HL-60/S4 treated with retinoic acid at 250 ng/mL for 4 days and 3 days (cell line): ENCODE measurements around the gene HPD.

Experiments
- in situ Hi-C: fragments of 300-500 bp; cut with MboI; formaldehyde crosslinking; loops from 2 replicates; pipeline ENCODE4 v1.7.0; 2022; ENCODE audit warnings: low sequenced_read_pairs

The HPD gene

DNA sequence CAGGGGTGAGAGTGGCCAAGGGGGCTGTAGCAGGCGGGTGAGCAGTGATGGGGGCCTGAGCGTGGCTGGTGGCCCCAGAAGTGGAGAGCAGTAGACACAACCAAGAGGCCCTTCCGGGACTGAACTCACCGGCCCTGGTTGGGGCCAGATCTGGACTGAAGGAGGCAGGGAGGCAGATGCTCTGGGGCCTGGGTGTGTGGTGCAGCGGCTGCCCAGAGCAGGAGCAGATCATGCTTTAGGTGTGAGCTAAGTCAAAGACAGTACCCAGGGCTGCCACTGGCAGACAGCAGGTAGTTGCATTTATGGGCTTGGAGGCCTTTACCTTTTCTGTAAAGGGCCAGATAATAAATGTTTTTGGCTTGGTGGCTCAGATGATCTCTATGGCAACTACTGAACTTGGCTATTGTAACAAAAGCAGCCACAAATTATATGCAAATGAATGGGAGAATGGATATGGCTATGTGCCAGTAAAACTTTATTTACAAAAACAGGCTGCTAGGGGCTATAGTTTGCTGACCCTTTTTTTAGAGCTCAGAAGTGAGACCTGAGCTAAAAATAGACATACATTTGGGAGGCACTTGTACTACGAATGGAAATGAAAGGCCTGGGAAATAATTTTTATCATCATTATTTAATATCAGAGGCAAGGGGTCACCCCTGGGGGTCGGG lies 29.3 kb downstream of the HPD start:
- in situ Hi-C loops = no loop called here

- in situ Hi-C loops = no loop called here
These were observed 29.8 kb downstream of the HPD start for GRCh38 chr12:121828826-121829225.

DNA sequence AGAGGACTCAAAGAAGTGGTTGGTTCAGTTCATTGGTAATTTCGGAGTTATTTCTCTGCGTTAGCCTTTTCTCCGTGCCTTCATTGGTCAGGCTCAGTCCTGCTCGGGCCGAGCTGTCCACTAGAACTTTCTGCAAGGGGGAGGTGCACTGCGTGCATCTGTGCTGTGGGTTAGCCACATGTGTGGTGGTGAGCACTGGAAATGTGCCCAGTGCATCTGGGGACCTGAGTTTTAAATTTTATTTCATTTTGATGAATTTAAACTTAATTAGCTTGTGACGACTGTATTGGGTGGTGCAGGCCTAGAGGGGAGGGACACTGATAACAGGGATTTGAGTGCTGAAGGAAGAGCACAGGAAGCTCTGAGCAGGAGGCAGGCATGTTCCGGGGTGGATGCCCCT lies 30.4 kb downstream of the HPD start:
- in situ Hi-C loops = no loop called here

DNA sequence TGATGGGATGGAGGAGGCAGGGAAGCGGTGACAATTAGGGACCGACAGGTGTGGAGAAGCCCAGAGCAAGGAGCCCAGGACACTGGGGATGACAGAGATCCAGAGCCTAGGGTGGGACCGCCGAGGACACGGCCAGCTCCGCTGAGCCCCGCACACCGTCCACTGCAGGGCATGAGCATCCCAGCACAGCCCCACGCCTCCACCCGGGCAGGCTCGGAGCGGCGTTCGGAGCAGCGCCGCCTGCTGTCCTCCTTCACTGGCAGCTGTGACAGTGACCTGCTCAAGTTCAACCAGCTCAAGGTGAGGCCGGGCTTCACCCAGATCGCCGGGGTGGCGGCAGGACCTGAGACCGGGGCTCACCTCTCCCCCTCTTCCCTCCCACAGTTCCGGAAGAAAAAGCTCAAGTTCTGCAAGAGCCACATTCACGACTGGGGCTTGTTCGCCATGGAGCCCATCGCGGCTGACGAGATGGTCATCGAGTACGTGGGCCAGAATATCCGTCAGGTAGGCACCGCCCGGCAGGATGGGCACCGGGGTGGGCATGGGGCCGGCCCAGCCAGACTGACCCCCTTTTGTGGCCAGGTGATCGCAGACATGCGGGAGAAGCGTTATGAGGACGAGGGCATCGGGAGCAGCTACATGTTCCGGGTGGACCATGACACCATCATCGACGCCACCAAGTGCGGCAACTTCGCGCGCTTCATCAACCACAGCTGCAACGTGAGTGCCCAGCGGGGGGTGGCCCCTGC lies 31.1 kb downstream of the HPD start:
- in situ Hi-C loops = no loop called here

DNA sequence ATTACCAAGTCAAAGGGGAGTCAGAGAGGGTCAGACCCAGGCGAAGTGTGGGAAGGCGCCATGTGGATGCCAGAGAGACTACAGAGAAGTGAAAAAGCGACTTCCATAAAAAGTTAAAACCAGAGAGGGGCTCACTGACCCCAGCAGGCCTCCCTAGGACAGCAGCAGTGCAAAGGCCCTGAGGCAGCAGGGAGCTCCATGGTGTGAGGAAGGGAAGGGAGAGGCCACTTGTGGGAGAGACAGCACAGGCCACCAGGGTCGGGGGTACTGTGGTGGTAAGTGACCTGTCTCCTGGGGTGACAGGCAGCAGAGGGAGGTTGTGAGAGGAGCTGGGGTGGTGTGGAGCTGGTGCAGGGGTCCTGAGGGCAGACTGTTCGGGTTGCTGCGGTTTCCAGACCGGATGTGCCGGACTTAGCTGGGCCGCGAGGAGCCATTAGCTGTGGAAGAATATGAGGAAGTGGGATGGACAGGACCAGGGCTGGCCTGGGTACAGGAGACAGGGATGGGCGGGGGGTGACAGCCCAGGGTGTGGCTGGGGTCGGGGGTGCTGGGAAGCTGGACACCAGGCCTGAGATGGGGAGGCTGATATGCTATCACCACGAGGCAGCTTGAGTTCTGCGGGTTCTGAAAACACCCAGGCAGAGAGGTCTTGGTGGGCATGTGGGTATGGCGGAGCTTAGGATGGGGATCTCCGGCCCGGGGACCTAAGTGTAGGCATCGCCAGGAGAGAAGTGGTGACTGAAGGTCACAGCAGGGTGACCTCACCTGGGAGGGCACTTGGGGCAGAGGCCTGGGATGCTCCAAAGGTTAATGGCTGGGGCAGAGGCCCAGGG lies 32.1 kb downstream of the HPD start:
- in situ Hi-C loops = no loop called here

DNA sequence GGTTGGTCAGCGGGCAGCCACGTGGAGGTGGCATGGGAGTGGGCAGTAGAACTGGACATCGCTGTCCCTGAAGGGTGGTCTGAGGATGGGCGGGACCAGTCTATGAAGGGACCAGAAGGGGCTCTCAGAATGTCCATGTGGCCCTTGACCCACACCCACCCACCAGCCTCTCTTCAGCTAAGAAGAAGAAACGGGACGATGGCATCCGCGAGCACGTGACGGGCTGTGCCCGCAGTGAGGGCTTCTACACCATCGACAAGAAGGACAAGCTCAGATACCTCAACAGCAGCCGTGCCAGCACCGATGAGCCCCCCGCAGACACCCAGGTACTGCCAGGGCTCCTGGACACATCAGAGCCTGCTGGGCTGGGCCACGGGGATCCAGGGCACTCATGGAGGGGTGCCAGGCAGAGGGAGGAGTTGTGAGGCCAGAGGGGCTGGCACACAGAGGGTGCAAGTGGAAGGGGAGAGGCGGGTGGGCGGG lies 33.6 kb downstream of the HPD start:
- in situ Hi-C loops = no loop called here

DNA sequence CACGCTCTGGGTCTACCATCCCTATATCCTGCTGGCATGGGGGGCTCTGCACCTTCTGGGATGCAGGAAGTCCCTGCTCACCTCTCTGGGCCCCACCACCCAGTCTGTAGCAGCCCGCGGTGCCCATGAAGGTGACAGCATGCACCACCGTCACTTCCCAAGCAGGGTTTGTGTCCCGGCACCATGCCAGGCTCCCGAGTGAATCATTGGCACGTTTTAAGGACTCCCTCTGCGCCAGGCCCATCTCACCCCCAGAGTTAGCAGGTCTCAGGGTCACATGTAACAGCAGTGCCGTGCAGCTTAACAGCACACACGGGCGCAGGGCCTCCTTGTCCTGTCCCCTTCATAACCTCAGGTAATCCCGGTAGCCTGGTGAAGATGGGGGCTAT lies 34.9 kb downstream of the HPD start:
- in situ Hi-C loops = no loop called here

GRCh38 chr12:121823101-121823726 lies 35.4 kb downstream of the HPD start:
- in situ Hi-C loops = no loop called here

GRCh38 chr12:121822393-121823100 lies 36.1 kb downstream of the HPD start:
- in situ Hi-C loops = no loop called here

DNA sequence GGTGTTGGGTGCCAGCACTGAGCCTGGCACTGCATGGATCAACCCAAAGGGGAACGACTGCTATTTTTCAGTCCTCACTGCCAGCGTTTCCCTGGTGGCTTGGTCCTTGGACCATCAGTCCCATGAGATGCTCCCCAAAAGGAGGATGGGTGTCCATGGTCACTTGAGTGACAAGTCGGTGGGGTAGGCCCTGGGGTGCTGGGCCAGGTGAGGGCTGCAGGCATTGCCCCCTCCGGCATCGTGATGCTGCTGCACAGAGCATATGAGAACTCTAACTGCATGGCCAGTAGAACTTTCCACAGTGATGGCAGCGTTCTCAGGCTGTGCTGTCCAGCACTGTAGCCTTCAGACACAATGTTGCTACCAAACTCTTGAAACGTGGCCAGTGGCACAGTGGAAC lies 38.6 kb downstream of the HPD start:
- in situ Hi-C loops = no loop called here

GRCh38 chr12:121819212-121819949 lies 39.3 kb downstream of the HPD start:
- in situ Hi-C loops = no loop called here

GRCh38 chr12:121817648-121818043 lies 41.0 kb downstream of the HPD start:
- in situ Hi-C loops = no loop called here

- in situ Hi-C loops = no loop called here
These were observed 41.6 kb downstream of the HPD start for GRCh38 chr12:121816925-121817647.

DNA sequence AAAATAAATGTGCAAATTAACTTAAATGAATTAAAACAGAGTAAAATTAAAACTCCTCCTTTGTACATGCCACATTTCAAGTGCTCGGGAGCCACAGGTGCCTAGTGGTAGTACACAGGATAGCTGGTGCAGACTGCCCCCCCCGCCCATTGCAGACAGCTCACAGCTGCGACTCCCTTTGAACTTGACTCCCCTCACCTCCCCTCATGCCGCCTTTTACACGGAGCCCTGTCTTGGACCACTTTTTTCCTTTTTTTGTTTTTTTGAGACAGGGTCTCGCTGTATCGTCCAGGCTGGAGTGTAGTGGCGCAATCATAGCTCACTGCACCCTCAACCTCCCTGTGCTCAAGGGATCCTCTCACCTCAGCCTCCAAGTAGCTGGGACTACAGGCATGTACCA lies 43.4 kb downstream of the HPD start:
- in situ Hi-C loops = no loop called here

DNA sequence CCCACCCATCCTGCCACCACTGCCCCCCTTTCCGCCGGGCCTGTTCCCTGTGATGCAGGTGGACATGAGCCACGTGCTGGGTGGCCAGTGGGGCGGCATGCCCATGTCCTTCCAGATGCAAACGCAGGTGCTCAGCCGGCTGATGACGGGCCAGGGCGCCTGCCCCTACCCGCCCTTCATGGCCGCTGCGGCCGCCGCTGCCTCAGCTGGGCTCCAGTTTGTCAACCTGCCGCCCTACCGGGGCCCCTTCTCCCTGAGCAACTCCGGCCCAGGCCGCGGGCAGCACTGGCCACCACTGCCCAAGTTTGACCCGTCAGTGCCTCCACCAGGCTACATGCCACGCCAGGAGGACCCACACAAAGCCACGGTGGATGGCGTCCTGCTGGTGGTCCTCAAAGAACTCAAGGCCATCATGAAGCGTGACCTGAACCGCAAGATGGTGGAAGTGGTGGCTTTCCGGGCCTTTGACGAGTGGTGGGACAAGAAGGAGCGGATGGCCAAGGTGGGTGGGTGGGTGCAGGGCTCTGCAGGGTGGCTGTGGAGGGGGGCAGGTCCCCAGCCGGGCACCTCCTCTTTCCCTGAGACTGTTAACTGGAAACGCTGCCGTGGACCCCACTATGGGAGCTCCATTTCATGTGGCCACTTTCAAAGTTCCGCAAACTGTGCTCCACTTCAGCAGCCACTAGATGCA lies 44.1 kb downstream of the HPD start:
- in situ Hi-C loops = no loop called here

GRCh38 chr12:121813951-121814350 lies 44.7 kb downstream of the HPD start:
- in situ Hi-C loops = no loop called here

- in situ Hi-C loops = no loop called here
These were observed 45.5 kb downstream of the HPD start for GRCh38 chr12:121812921-121813896.
